ENCODE measurements around the gene LRP10. TPM values are rescaled to one million over a fixed set of nuclear protein-coding genes. Genes with fewer than 3 reads are reported as not detected.

Gene LRP10
- total and polyA plus RNA-seq, 2 of the 4 experiments (the other 2 are of a cell fraction), result 25.1 to 118 TPM

- TF ChIP-seq CTCF (conservative IDR thresholded peaks at IDR 0.05; ENCODE audit: low read depth, low read length), result peak; percentile 91
These were observed 693 bp downstream of the LRP10 start (continued) for GRCh38 chr14:22872033-22872832.
